ENCODE data around the gene REPIN1.

GRCh38 chr7:150373049-150373801 is 4.6 kb downstream of the REPIN1 start:
- no peak for TF ChIP-seq CTCF (IDR thresholded peaks at IDR 0.05)
- no peak for TF ChIP-seq POLR2A (IDR thresholded peaks at IDR 0.05)

Data from adrenal gland (tissue), 5 donors.